Measurements from ENCODE around the gene MACROD2.

MACROD2 gene

GRCh38 chr20:14488212-14488611, 492.9 kb downstream of the MACROD2 start:
- DNase-seq, result no peak

GRCh38 chr20:14488756-14489479, 493.6 kb downstream of the MACROD2 start:
- DNase-seq, result no peak

DNA sequence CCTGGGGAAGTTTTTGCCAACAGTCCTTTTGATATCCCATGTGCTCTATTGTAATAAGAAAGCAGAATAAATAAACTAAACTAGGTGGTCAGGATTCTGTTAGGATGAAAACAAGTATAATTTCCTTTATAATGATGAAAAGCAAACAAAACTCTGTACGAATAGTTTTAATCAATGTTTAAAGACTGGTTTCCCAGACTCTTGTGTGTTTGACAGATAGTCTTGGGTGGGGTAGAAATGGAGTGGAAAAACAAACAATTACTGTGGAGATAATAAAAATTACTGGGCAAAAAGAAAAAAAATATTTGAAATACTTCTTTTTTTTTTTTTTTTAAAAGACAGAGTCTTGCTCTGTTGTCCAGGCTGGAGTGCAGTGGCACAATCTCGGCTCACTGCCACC, 494.2 kb downstream of the MACROD2 start:
- no peak for DNase-seq

DNA sequence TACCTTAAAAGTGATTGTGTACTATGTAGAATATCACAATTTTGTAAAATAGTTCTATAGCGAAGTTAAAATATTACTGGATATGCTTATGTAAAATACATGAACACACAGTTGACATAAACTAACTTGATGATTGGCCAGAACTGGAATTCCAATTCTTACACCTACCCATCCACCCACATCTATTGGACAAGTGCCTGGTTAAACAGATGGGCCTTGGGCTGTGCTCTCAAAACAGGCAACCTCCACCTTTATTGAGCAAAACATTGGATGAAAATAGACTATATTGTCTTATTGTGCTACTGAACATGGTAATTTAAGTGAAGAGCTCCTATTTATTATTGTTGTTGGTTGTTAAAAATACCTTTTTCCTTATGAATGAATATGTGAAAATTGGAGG, 496.1 kb downstream of the MACROD2 start:
- peak in 1 of 2 experiments; percentile 70 for DNase-seq

DNA sequence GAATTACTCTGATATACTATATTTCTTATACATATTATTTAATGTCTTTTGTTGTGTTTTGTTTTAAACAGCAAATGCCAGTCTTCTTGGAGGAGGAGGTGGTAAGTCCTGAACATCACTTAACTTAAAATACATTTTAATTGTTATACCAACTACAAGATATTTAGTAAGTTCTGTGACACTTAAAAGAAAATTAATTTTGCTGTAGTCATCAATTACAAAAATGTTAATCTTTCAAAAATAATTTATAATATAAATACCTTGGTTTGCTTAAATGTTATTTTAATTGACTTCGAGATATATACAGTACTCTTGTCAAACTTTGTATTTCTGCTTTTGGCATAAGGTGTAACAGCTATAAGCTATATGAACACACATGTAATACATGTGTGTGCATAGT, 498.1 kb downstream of the MACROD2 start:
- DNase-seq, result no peak

GRCh38 chr20:14494355-14494754, 499.0 kb downstream of the MACROD2 start:
- DNase-seq, result no peak

DNA sequence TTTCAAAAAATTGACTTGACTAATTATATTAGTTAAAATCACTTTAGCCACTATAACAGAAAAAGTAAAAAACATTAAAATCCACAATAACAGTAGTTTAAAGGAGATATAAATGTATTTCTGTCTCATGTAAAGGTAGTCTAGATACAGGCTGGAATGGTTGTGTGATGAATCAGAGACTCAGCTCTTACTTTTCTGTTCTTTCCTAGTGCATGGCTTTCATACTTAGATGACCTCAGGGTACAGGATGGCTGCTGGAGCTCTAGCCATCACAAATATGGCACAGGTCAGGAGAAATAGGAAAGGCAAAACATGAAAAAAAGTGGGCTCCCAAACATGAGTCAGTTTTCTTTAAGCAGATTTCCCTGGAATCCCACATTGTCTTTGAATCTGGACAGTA, 499.8 kb downstream of the MACROD2 start:
- DNase-seq, result no peak

DNA sequence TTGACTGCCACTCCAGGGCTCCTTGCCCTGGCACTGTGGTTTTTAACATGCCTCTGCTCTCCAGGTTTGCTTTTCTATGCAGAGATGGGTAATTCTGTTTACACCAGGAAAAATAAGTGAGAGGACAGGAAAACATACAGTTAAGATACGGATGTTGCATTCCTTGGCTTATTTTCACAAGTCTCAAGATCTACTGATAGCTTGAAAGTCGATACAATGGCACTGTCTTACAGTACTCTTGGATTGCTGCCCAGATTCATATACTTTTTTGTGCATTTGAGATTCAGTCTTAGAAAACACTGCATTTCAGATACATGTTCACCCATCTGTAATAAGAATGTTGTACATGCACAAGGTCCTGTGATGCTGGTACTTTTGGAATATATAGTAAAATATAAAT, 501.7 kb downstream of the MACROD2 start:
- no peak for DNase-seq

DNA sequence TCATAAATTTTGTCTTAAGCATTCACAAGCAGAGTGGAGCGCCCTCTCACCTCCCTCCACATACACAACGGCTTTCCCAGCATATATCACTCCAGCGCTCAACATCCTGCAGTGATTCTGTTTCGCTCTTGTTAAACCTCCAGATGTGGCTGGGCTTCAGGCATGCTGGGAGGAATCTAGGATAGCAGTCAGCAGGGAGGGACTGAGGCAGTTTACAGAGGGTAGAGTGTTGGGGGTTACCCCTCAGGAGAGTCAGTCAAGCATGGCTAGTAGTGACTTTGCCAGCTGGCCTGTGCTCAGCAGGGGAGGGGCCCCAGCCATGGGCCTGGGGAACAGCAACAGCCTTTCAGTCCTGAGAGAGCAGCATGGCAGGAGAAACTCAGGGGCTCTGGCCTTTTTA, 503.5 kb downstream of the MACROD2 start:
- DNase-seq, result peak; percentile 29 to 82

DNA sequence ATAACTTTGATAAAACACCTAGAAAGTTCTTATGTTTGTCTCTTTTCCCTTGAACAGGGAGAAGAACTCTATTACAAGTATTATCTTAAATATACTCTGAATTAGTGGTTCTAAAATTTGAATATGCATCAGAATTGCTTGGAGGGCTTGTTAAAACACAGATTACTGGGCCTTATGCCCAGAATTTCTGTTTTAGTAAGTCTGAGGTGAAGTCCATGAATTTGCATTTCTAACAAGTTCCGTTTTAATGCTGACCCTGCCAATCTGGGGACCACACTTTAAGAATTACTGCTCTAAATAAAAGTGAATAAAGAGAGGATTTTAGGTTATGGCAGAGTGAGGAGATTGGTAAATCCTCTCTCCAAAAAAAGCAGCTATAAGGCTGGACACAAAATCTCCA, 510.2 kb downstream of the MACROD2 start:
- DNase-seq, result no peak

GRCh38 chr20:14507711-14508110, 512.4 kb downstream of the MACROD2 start:
- no peak for DNase-seq

GRCh38 chr20:14510341-14510740, 515.0 kb downstream of the MACROD2 start:
- peak; percentile 43 to 68 for DNase-seq

DNA sequence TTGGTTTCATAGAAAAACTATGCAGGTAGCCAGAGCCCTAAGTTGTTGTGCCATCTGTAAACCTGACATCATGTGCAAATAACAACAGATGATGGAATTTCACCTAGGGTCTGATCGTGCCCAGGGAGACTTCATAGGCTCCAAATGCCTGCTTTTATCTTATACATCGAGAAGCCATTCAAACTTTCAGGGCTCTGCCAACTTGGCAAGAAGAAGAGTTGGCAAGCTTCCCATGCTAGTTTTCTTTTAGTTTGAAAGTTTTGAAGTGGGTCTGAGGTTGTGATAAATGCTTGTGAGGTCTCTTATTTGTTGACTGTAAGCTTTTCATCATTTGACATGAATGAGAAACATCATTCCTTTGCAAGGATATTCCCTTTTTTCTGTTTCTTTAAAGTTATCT, 517.5 kb downstream of the MACROD2 start:
- DNase-seq, result peak; percentile 62 to 78

DNA sequence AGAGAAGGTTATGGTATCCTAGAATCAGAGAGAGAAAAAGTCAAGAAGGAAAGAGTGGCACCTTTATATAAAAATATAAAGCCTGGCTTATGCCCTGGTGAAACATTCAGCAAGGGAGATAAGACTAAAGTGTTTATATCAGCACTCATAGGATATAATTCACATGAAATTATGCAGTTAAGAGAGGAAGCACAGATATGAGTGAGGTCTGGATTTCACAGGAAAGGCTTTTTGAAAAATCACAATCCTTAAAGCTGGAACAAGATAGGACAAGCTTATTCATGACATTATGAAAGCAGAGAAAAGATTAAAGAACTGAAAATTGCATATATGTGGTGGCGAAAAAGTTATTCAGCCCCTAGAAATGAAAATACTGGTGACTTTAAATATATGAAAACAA, 523.3 kb downstream of the MACROD2 start:
- no peak for DNase-seq

- DNase-seq, result no peak
Measured at GRCh38 chr20:14521016-14521415, 525.7 kb downstream of the MACROD2 start.

GRCh38 chr20:14521436-14521835, 526.1 kb downstream of the MACROD2 start:
- no peak for DNase-seq

DNA sequence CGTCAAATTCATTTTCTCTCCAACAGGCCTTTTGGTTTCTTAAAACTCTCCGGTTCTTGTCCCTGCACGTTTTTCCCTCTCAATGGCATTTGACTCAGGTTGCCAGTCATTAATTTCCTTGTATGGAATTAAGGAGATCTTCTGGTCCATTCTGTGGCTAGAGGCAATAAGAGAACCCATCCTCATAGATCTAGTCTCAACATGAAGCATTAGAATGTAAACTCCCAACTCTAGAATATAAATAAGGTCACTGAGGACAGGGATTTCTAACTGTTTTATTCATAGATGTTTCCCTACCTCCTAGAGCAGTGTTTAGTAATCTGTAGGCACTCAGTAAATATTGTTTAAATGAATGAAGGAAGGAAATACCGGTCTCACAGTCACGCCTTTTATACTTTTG, 527.3 kb downstream of the MACROD2 start:
- no peak for DNase-seq

- DNase-seq, result no peak
Measured at GRCh38 chr20:14523090-14523489, 527.8 kb downstream of the MACROD2 start.

GRCh38 chr20:14525426-14525825, 530.1 kb downstream of the MACROD2 start:
- peak in 1 of 2 experiments; percentile 24 for DNase-seq

DNA sequence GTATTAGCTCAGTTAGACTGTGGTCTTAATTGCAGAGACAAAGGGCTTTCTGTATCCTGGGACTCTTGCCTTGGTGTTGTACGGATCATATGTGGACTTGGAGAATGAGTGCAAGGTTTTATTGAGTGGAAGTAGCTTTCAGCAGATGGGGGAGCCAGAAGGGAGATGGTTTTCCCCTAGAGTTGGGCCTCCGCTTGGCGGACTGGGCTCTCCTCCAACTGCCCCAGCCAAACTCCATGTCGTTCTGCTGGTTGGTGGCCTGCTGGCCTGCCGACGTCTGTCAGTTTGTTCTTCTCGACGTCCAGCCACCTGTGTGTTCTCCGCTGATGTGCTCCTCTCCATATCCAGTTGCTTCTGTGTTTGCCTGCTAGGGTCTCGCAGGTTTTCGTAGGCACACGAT, 531.6 kb downstream of the MACROD2 start:
- DNase-seq, result peak; percentile 83 to 96

DNA sequence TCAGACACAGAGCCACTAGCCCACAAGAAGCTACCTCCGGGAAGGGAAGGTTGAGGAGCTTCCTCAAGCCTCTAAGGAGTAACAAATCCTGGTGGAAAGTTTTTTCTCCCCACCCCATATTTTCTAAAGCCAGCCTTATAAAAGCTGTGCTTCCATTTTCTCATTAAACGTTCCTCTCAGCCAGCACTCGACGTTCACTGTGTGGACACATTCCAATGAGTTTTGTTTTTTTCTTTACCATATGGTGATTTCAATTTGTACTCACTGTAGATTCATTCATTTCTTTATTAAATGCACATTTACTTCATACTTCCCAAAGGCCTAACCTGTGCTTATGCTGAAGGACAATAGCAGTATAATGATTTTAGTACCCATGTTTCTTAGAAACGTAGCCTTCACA, 536.5 kb downstream of the MACROD2 start:
- no peak for DNase-seq

DNA sequence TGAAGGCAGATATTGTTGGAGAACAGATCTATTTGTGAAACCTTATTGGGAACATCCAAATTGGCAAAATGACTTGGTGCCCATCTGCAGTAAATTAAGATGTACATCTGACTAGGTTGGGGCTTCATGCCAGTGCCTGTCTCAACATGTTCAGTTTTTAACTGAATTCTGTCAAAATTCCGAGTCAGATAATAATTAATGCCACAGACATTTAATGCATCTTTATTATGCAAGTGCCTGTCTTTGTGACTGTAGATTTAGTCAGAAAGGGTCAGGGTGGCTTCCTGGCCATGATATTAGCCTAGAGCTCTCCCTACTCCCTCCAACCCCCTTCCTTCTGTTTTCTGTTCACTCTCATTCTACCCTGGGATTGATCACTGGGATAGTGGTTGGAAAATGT, 541.4 kb downstream of the MACROD2 start:
- peak; percentile 80 to 94 for DNase-seq

GRCh38 chr20:14538433-14538832, 543.1 kb downstream of the MACROD2 start:
- no peak for DNase-seq

- DNase-seq, result no peak
Measured at GRCh38 chr20:14543040-14543439, 547.7 kb downstream of the MACROD2 start.

GRCh38 chr20:14544688-14545087, 549.4 kb downstream of the MACROD2 start:
- peak; percentile 81 to 92 for DNase-seq
